K562 (cell line): Measurements from ENCODE around the gene GNAZ. TPM values are rescaled to one million over a fixed set of nuclear protein-coding genes. Genes with fewer than 3 reads are reported as not detected.

ENCODE experiments used
- BACH1 ChIP-seq: fragments of 200-800 bp; sonication (Bioruptor generic); IDR thresholded peaks from 2 replicates; pipeline ENCODE4 v1.6.1; 2016; ENCODE audit warnings: missing genetic modification characterization, missing compliant biosample characterization
- CREB1 ChIP-seq, 2 experiments: sonication (generic) in 1 of 2; formaldehyde crosslinking in 1 of 2; IDR thresholded peaks; 2 replicates each; pipeline versions ENCODE4 v1.6.1 to v1.8.0; 2012 to 2022; ENCODE audit warnings: inconsistent platforms in 1 of 2, mild to moderate bottlenecking in 1 of 2, missing genetic modification reagents in 1 of 2, moderate library complexity in 1 of 2
- ELF2 ChIP-seq: fragments of 250-450 bp; sonication (Bioruptor Pico); IDR thresholded peaks from 2 replicates; pipeline ENCODE4 v1.5.0; 2021; ENCODE audit warnings: mild to moderate bottlenecking
- ETV5 ChIP-seq: sonication (generic); formaldehyde crosslinking; IDR thresholded peaks from 2 replicates; pipeline ENCODE4 v1.4.0; 2020; ENCODE audit warnings: low read depth, mild to moderate bottlenecking, missing genetic modification reagents
- HDAC6 ChIP-seq: IDR thresholded peaks from 2 replicates; pipeline ENCODE4 v1.6.1; 2012; ENCODE audit warnings: low read depth, mild to moderate bottlenecking, control low read depth, inconsistent platforms, low read length, moderate library complexity
- KLF6 ChIP-seq: fragments of 250-450 bp; sonication (Bioruptor Pico); IDR thresholded peaks from 2 replicates; pipeline ENCODE4 v1.4.0; 2020; ENCODE audit warnings: mild to moderate bottlenecking, moderate library complexity, borderline replicate concordance
- LCOR ChIP-seq: sonication (generic); formaldehyde crosslinking; IDR thresholded peaks from 2 replicates; pipeline ENCODE4 v1.8.0; 2022; ENCODE audit warnings: mild to moderate bottlenecking, missing genetic modification reagents
- MCM7 ChIP-seq, 2 experiments: fragments of 450-650 bp; IDR thresholded peaks; 2 replicates each; pipeline ENCODE4 v1.6.1; 2016 to 2018
- SMARCC2 ChIP-seq: fragments of 450-650 bp; IDR thresholded peaks from 2 replicates; pipeline ENCODE4 v1.6.1; 2017; ENCODE audit warnings: antibody characterized with exemption, moderate library complexity, mild to moderate bottlenecking, low read depth
- SP2 ChIP-seq: IDR thresholded peaks from 2 replicates; pipeline ENCODE4 v1.6.1; 2011; ENCODE audit warnings: mild to moderate bottlenecking, low read depth, low read length, moderate library complexity; ENCODE audit not compliant: poor library complexity, severe bottlenecking; ENCODE audit errors: extremely low read depth
- ZBTB8A ChIP-seq: fragments of 450-650 bp; IDR thresholded peaks from 2 replicates; pipeline ENCODE4 v1.6.1; 2018; ENCODE audit warnings: mild to moderate bottlenecking, moderate library complexity; ENCODE audit not compliant: partially characterized antibody
- ZNF41 ChIP-seq: fragments of 250-450 bp; sonication (Bioruptor Pico); conservative IDR thresholded peaks from 2 replicates; pipeline ENCODE4 v1.4.0; 2020; ENCODE audit warnings: mild to moderate bottlenecking
- ZNF589 ChIP-seq: fragments of 200-800 bp; sonication (Bioruptor generic); IDR thresholded peaks from 2 replicates; pipeline ENCODE4 v1.6.1; 2016; ENCODE audit warnings: low read depth, missing genetic modification characterization, missing compliant biosample characterization
- ZNF764 ChIP-seq: fragments of 250-450 bp; sonication (Bioruptor Pico); IDR thresholded peaks from 2 replicates; pipeline ENCODE4 v1.4.0; 2020; ENCODE audit warnings: low read depth, mild to moderate bottlenecking, moderate library complexity
- polyA plus RNA-seq, 8 experiments: library from polyadenylated mRNA; depleted of rRNA in 4 of 8; stranded (reverse) in 5 of 8; unstranded in 3 of 8; fragments of >200 nt; fragmentation: Nextera tagmentation in 2 of 8; fragmentation: Illumina TruSeq in 1 of 8; extraction: Ambion mirVana in 2 of 8; extraction: Trizol in 1 of 8; gene quantifications; 2 replicates each; pipeline versions ENCODE4 v1.2.1 to v1.2.3, GENCODE V29; 2011 to 2014; ENCODE audit warnings: inconsistent platforms in 1 of 8, missing spikeins in 1 of 8
- total RNA-seq, 7 experiments: library from RNA; depleted of rRNA in 6 of 7; stranded (reverse); fragments of >200 nt in 6 of 7; fragmentation: Illumina TruSeq in 2 of 7; extraction: Trizol in 2 of 7; gene quantifications; 2 replicates each; pipeline versions ENCODE4 v1.2.1 to v1.2.3, GENCODE V29; 2011 to 2021; ENCODE audit warnings: low replicate concordance in 1 of 7
- TF ChIP-seq, protein P1 (sequence below): fragments of 450-650 bp; IDR thresholded peaks from 2 replicates; pipeline ENCODE4 v1.6.1; 2016; ENCODE audit warnings: borderline replicate concordance
- TF ChIP-seq, protein P2 (sequence below): fragments of 200-400 bp; formaldehyde crosslinking; IDR thresholded peaks from 2 replicates; pipeline ENCODE4 v1.6.1; 2017; ENCODE audit warnings: mild to moderate bottlenecking, low read depth, low read length, moderate library complexity
- TF ChIP-seq, protein P3 (sequence below): fragments of 450-650 bp; IDR thresholded peaks from 2 replicates; pipeline ENCODE4 v1.6.1; 2016; ENCODE audit warnings: mild to moderate bottlenecking

GNAZ gene
- total and polyA plus RNA-seq, 9 of the 15 experiments (the other 6 are each of a cell fraction or from before 2014, with no cell fraction given) = 0.04 to 0.22 (median 0.13) TPM; not detected in 3

DNA sequence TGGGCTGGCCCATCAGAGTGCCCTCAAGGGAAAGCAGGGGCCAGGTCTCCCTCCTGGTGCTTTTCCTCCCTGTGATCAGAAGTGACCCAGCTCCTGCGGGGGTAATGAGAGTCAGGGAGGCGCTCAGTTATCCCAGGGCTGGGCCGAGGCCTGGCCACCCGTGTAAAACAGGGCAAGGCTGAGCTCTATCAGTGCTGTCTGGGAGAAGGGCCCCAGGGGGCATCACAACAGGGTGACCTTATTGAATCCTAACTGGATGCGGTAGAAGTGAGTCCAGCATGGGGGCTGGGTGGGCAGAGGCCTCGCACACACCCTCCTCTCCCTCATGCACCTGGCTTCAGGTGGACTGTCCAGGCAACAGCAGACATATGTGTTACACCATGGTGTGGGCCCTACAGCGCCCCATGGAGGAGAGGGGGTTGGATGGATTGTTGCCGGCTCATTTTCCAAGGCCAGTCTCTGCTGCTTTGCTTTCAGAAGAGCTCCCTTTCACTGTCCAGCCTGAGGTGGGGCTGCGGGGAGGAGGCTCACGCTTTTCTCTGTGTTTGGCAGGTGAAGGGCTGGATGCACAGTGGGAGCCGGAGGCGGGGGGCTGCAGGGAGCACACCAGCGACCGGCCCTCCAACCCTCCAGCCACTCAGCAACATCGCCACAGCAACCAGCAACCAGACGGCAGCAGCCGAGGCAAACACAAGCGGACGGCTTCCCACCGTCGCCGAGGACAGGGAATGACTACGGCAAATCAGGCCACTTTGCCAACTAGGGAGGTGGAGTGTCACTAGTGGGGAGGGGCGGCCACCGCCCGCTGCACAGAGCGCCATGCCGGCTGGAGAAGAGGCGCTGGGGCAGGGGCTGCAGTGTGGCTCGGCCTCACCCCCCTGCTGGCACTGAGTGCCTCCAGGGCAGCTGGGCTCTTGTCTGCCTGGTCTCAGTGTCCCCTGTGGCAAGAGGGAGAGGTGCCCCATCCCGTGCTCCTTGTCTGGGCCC, 24.7 kb downstream of the GNAZ start (continued):
- TF ChIP-seq ELF2 (CRISPR knock-in tag) (no peak), KLF6 (CRISPR knock-in tag) (no peak), CREB1 (IDR thresholded peaks at IDR 0.05) (no peak), CREB1 (CRISPR knock-in tag; IDR thresholded peaks at IDR 0.05) (no peak), SP2 (no peak), LCOR (CRISPR knock-in tag) (no peak), HDAC6 (no peak), ETV5 (CRISPR knock-in tag) (no peak), ZNF589 (CRISPR knock-in tag) (no peak), MCM7 (IDR thresholded peaks at IDR 0.05) (0 out of 4 replicates have a peak, but pooled peaks of 1 of the 2 experiments have one; percentile 8), BACH1 (no peak), ZNF41 (CRISPR knock-in tag) (no peak), SMARCC2 (no peak), ZBTB8A (no peak), ZNF764 (CRISPR knock-in tag) (no peak)
- TF ChIP-seq, protein P1, sequence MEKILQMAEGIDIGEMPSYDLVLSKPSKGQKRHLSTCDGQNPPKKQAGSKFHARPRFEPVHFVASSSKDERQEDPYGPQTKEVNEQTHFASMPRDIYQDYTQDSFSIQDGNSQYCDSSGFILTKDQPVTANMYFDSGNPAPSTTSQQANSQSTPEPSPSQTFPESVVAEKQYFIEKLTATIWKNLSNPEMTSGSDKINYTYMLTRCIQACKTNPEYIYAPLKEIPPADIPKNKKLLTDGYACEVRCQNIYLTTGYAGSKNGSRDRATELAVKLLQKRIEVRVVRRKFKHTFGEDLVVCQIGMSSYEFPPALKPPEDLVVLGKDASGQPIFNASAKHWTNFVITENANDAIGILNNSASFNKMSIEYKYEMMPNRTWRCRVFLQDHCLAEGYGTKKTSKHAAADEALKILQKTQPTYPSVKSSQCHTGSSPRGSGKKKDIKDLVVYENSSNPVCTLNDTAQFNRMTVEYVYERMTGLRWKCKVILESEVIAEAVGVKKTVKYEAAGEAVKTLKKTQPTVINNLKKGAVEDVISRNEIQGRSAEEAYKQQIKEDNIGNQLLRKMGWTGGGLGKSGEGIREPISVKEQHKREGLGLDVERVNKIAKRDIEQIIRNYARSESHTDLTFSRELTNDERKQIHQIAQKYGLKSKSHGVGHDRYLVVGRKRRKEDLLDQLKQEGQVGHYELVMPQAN = no peak
- TF ChIP-seq, protein P2, sequence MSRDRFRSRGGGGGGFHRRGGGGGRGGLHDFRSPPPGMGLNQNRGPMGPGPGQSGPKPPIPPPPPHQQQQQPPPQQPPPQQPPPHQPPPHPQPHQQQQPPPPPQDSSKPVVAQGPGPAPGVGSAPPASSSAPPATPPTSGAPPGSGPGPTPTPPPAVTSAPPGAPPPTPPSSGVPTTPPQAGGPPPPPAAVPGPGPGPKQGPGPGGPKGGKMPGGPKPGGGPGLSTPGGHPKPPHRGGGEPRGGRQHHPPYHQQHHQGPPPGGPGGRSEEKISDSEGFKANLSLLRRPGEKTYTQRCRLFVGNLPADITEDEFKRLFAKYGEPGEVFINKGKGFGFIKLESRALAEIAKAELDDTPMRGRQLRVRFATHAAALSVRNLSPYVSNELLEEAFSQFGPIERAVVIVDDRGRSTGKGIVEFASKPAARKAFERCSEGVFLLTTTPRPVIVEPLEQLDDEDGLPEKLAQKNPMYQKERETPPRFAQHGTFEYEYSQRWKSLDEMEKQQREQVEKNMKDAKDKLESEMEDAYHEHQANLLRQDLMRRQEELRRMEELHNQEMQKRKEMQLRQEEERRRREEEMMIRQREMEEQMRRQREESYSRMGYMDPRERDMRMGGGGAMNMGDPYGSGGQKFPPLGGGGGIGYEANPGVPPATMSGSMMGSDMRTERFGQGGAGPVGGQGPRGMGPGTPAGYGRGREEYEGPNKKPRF = no peak
- TF ChIP-seq, protein P3, sequence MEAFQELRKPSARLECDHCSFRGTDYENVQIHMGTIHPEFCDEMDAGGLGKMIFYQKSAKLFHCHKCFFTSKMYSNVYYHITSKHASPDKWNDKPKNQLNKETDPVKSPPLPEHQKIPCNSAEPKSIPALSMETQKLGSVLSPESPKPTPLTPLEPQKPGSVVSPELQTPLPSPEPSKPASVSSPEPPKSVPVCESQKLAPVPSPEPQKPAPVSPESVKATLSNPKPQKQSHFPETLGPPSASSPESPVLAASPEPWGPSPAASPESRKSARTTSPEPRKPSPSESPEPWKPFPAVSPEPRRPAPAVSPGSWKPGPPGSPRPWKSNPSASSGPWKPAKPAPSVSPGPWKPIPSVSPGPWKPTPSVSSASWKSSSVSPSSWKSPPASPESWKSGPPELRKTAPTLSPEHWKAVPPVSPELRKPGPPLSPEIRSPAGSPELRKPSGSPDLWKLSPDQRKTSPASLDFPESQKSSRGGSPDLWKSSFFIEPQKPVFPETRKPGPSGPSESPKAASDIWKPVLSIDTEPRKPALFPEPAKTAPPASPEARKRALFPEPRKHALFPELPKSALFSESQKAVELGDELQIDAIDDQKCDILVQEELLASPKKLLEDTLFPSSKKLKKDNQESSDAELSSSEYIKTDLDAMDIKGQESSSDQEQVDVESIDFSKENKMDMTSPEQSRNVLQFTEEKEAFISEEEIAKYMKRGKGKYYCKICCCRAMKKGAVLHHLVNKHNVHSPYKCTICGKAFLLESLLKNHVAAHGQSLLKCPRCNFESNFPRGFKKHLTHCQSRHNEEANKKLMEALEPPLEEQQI = no peak
